ENCODE data around the gene METTL1.

METTL1 gene

GRCh38 chr12:57754411-57755193 lies 17.3 kb downstream of the METTL1 start, which contains the start of gene MARCHF9:
MARCHF9 (plus strand) TSS chr12:57755103; CDS start chr12:57755529, 426 bp downstream.
- Histone ChIP-seq H2BK120ac (ENCODE audit: low read depth, low read length) (no peak within 1 kb of the TSS), H3K4me2 (ENCODE audit: low read length, poor library complexity, severe bottlenecking) (peak within 1 kb of the TSS; percentile 96), H2AK5ac (ENCODE audit: low read length, severe bottlenecking) (no peak within 1 kb of the TSS), H2AFZ (ENCODE audit: low read depth, low read length) (peak within 1 kb of the TSS; percentile 44), H3K9me3 (ENCODE audit: control insufficient read depth, low read length) (no peaks in the 10 kb centered on the region), H3K23ac (ENCODE audit: low read length in 2 of 2) (peak within 1 kb of the TSS in 1 of 2 experiments; percentile 70), H2BK15ac (ENCODE audit: low read depth, poor library complexity, severe bottlenecking) (no peak within 1 kb of the TSS), H3K4ac (ENCODE audit: low read depth in 1 of 2, low read length in 2 of 2) (peak within 1 kb of the TSS in 1 of 2 experiments; percentile 38), H2BK12ac (ENCODE audit: low read length in 2 of 2) (no peak within 1 kb of the TSS), H3K36me3 (ENCODE audit: control insufficient read depth in 1 of 2, insufficient read depth in 2 of 2, low read depth in 1 of 2, low read length in 2 of 2) (peaks cover 14 to 26% of the 10 kb centered on the region in 2 experiments), H3K79me1 (replicated peaks; ENCODE audit: low read length, poor library complexity, severe bottlenecking) (no peaks in the 10 kb centered on the region), H3K14ac (ENCODE audit: low read length in 2 of 2) (no peak within 1 kb of the TSS), H3K18ac (ENCODE audit: low read depth in 1 of 2, low read length in 2 of 2) (peak within 1 kb of the TSS; percentile 35 to 58), H3K27ac (ENCODE audit: low read length, poor library complexity, severe bottlenecking) (no peak within 1 kb of the TSS), H4K91ac (ENCODE audit: low read length) (no peak within 1 kb of the TSS), H4K8ac (ENCODE audit: low read length) (no peak within 1 kb of the TSS), H3K4me1 (ENCODE audit: control insufficient read depth, insufficient read depth, low read depth, low read length) (peaks cover 21% of the 10 kb centered on the region), H3K9ac (ENCODE audit: low read length) (peak within 1 kb of the TSS; percentile 32), H2BK5ac (ENCODE audit: low read depth, low read length, poor library complexity, severe bottlenecking) (no peak within 1 kb of the TSS), H3K4me3 (ENCODE audit: insufficient read depth in 1 of 2, low read depth in 1 of 2, low read length in 2 of 2) (peak within 1 kb of the TSS; percentile 75), H3K27me3 (ENCODE audit: control insufficient read depth in 1 of 2, insufficient read depth in 1 of 2, low read length in 2 of 2) (peaks cover 11 to 23% of the 10 kb centered on the region in 2 experiments)
- 4% methylated on average over 20 of the region's 41 CpGs for WGBS
- DNase-seq: no peak

- Histone ChIP-seq H3K9me3 (ENCODE audit: control insufficient read depth, low read length) (no peaks in the 10 kb centered on the region), H4K91ac (ENCODE audit: low read length) (no peak overlapping the region), H2AFZ (ENCODE audit: low read depth, low read length) (no peak overlapping the region), H2BK5ac (ENCODE audit: low read depth, low read length, poor library complexity, severe bottlenecking) (no peak overlapping the region), H2BK12ac (ENCODE audit: low read length in 2 of 2) (no peak overlapping the region), H3K4me3 (ENCODE audit: insufficient read depth in 1 of 2, low read depth in 1 of 2, low read length in 2 of 2) (no peak overlapping the region), H3K14ac (ENCODE audit: low read length in 2 of 2) (no peak overlapping the region), H2AK5ac (ENCODE audit: low read length, severe bottlenecking) (no peak overlapping the region), H3K27me3 (ENCODE audit: control insufficient read depth in 1 of 2, insufficient read depth in 1 of 2, low read length in 2 of 2) (peaks cover 11 to 23% of the 10 kb centered on the region in 2 experiments), H3K36me3 (ENCODE audit: control insufficient read depth in 1 of 2, insufficient read depth in 2 of 2, low read depth in 1 of 2, low read length in 2 of 2) (peaks cover 21 to 27% of the 10 kb centered on the region in 2 experiments), H3K4me1 (ENCODE audit: control insufficient read depth, insufficient read depth, low read depth, low read length) (peaks cover 21% of the 10 kb centered on the region), H3K9ac (ENCODE audit: low read length) (no peak overlapping the region), H3K18ac (ENCODE audit: low read depth in 1 of 2, low read length in 2 of 2) (no peak overlapping the region), H3K4me2 (ENCODE audit: low read length, poor library complexity, severe bottlenecking) (no peak overlapping the region), H3K4ac (ENCODE audit: low read depth in 1 of 2, low read length in 2 of 2) (no peak overlapping the region), H4K8ac (ENCODE audit: low read length) (no peak overlapping the region), H3K27ac (ENCODE audit: low read length, poor library complexity, severe bottlenecking) (no peak overlapping the region), H2BK120ac (ENCODE audit: low read depth, low read length) (no peak overlapping the region), H3K79me1 (replicated peaks; ENCODE audit: low read length, poor library complexity, severe bottlenecking) (peaks cover 4% of the 10 kb centered on the region), H3K23ac (ENCODE audit: low read length in 2 of 2) (no peak overlapping the region), H2BK15ac (ENCODE audit: low read depth, poor library complexity, severe bottlenecking) (no peak overlapping the region)
- 22% methylated on average over 1 of the region's 1 CpG for WGBS
- DNase-seq: no peak
Measured at GRCh38 chr12:57753756-57754337, 18.1 kb downstream of the METTL1 start.

- WGBS: 14% methylated on average over 3 of the region's 5 CpGs
- Histone ChIP-seq H3K4me3 (ENCODE audit: insufficient read depth in 1 of 2, low read depth in 1 of 2, low read length in 2 of 2) (peak overlapping the region in 1 of 2 experiments; percentile 89), H2BK5ac (ENCODE audit: low read depth, low read length, poor library complexity, severe bottlenecking) (no peak overlapping the region)
Measured at GRCh38 chr12:57752668-57753000, 19.3 kb downstream of the METTL1 start.

More at GRCh38 chr12:57752668-57753000, 19.3 kb downstream of the METTL1 start:
- H3K9me3 ChIP-seq (ENCODE audit: control insufficient read depth, low read length): no peaks in the 10 kb centered on the region
- no peak overlapping the region for H2BK12ac ChIP-seq (ENCODE audit: low read length in 2 of 2)
- H3K14ac ChIP-seq (ENCODE audit: low read length in 2 of 2): no peak overlapping the region
- peak overlapping the region; percentile 56 for H4K8ac ChIP-seq (ENCODE audit: low read length)
- no peak overlapping the region for H3K23ac ChIP-seq (ENCODE audit: low read length in 2 of 2)
- H3K18ac ChIP-seq (ENCODE audit: low read depth in 1 of 2, low read length in 2 of 2): peak overlapping the region; percentile 50 to 85
- H4K91ac ChIP-seq (ENCODE audit: low read length): no peak overlapping the region
- H3K27ac ChIP-seq (ENCODE audit: low read length, poor library complexity, severe bottlenecking): peak overlapping the region; percentile 40
- peaks cover 22 to 34% of the 10 kb centered on the region in 2 experiments for H3K36me3 ChIP-seq (ENCODE audit: control insufficient read depth in 1 of 2, insufficient read depth in 2 of 2, low read depth in 1 of 2, low read length in 2 of 2)
- H3K4me2 ChIP-seq (ENCODE audit: low read length, poor library complexity, severe bottlenecking): peak overlapping the region; percentile 76
- DNase-seq: no peak
- peaks cover 9% of the 10 kb centered on the region for H3K79me1 ChIP-seq (replicated peaks; ENCODE audit: low read length, poor library complexity, severe bottlenecking)
- peak overlapping the region; percentile 74 for H2BK120ac ChIP-seq (ENCODE audit: low read depth, low read length)
- peak overlapping the region; percentile 50 for H3K9ac ChIP-seq (ENCODE audit: low read length)
- H3K4ac ChIP-seq (ENCODE audit: low read depth in 1 of 2, low read length in 2 of 2): no peak overlapping the region
- H3K27me3 ChIP-seq (ENCODE audit: control insufficient read depth in 1 of 2, insufficient read depth in 1 of 2, low read length in 2 of 2): peaks cover 11 to 23% of the 10 kb centered on the region in 2 experiments
- no peak overlapping the region for H2BK15ac ChIP-seq (ENCODE audit: low read depth, poor library complexity, severe bottlenecking)
- peaks cover 21% of the 10 kb centered on the region for H3K4me1 ChIP-seq (ENCODE audit: control insufficient read depth, insufficient read depth, low read depth, low read length)
- no peak overlapping the region for H2AK5ac ChIP-seq (ENCODE audit: low read length, severe bottlenecking)
- H2AFZ ChIP-seq (ENCODE audit: low read depth, low read length): no peak overlapping the region

All from mesenchymal stem cell (in vitro differentiated cells and primary cell).